ENCODE results near the gene NRCAM.
"Not testable (repeated sequence)": the region's sequence is repeated elsewhere in the genome, so short reads cannot be mapped to it uniquely, and the experiment has no call there.

NRCAM gene

GRCh38 chr7:108282427-108282996 lies 173.7 kb downstream of the NRCAM start:
- DNase-seq (ENCODE audit: low read depth, low spot score): no peak
- in situ Hi-C loops (cut with HindIII; ENCODE audit: low sequenced_read_pairs): no loop called here
- TF ChIP-seq, protein P1, sequence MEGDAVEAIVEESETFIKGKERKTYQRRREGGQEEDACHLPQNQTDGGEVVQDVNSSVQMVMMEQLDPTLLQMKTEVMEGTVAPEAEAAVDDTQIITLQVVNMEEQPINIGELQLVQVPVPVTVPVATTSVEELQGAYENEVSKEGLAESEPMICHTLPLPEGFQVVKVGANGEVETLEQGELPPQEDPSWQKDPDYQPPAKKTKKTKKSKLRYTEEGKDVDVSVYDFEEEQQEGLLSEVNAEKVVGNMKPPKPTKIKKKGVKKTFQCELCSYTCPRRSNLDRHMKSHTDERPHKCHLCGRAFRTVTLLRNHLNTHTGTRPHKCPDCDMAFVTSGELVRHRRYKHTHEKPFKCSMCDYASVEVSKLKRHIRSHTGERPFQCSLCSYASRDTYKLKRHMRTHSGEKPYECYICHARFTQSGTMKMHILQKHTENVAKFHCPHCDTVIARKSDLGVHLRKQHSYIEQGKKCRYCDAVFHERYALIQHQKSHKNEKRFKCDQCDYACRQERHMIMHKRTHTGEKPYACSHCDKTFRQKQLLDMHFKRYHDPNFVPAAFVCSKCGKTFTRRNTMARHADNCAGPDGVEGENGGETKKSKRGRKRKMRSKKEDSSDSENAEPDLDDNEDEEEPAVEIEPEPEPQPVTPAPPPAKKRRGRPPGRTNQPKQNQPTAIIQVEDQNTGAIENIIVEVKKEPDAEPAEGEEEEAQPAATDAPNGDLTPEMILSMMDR (IDR thresholded peaks at IDR 0.05; ENCODE audit: low read depth, low read length): no peak
- H3K4me3 ChIP-seq (ENCODE audit: low read depth, low read length): no peak overlapping the region

- H3K4me3 ChIP-seq (ENCODE audit: low read depth, low read length): no peak overlapping the region
- DNase-seq (ENCODE audit: low read depth, low spot score): no peak
- TF ChIP-seq, protein P1 (IDR thresholded peaks at IDR 0.05; ENCODE audit: low read depth, low read length): no peak
- in situ Hi-C loops (cut with HindIII; ENCODE audit: low sequenced_read_pairs): no loop called here
These were observed 176.1 kb downstream of the NRCAM start for GRCh38 chr7:108280136-108280535.

- TF ChIP-seq, protein P1 (IDR thresholded peaks at IDR 0.05; ENCODE audit: low read depth, low read length): no peak
- in situ Hi-C loops (cut with HindIII; ENCODE audit: low sequenced_read_pairs): no loop called here
- no peak for DNase-seq (ENCODE audit: low read depth, low spot score)
- H3K4me3 ChIP-seq (ENCODE audit: low read depth, low read length): no peak overlapping the region
These were observed 177.5 kb downstream of the NRCAM start for GRCh38 chr7:108278776-108279175.

- in situ Hi-C loops (cut with HindIII; ENCODE audit: low sequenced_read_pairs): no loop called here
- TF ChIP-seq, protein P1 (IDR thresholded peaks at IDR 0.05; ENCODE audit: low read depth, low read length): no peak
- H3K4me3 ChIP-seq (ENCODE audit: low read depth, low read length): no peak overlapping the region
- DNase-seq (ENCODE audit: low read depth, low spot score): no peak
These were observed 178.0 kb downstream of the NRCAM start for GRCh38 chr7:108278281-108278680.

DNA sequence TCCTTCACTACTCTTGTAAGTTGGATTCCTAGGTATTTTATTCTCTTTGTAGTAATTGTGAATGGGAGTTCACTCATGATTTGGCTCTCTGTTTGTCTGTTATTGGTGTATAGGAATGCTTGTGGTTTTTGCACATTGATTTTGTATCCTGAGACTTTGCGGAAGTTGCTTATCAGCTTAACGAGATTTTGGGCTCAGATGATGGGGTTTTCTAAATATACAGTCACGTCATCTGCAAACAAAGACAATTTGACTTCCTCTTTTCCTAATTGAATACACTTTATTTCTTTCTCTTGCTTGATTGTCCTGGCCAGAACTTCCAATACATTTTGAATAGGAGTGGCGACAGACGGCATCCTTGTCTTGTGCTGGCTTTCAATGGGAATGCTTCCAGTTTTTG lies 181.8 kb downstream of the NRCAM start:
- DNase-seq (ENCODE audit: low read depth, low spot score); H3K4me3 ChIP-seq (ENCODE audit: low read depth, low read length); in situ Hi-C loops (cut with HindIII; ENCODE audit: low sequenced_read_pairs): not testable (repeated sequence)

GRCh38 chr7:108272891-108273290 lies 183.3 kb downstream of the NRCAM start:
- in situ Hi-C loops (cut with HindIII; ENCODE audit: low sequenced_read_pairs); H3K4me3 ChIP-seq (ENCODE audit: low read depth, low read length); DNase-seq (ENCODE audit: low read depth, low spot score): not testable (repeated sequence)

- peak; percentile 58 for DNase-seq (ENCODE audit: low read depth, low spot score)
- no peak overlapping the region for H3K4me3 ChIP-seq (ENCODE audit: low read depth, low read length)
- TF ChIP-seq, protein P1 (IDR thresholded peaks at IDR 0.05; ENCODE audit: low read depth, low read length): no peak
- in situ Hi-C loops (cut with HindIII; ENCODE audit: low sequenced_read_pairs): no loop called here
These were observed 185.7 kb downstream of the NRCAM start for GRCh38 chr7:108270385-108271015.
